NCI-H2196 treated with DMSO at 0.1 percent for 48 hours (cell line): Measurements from ENCODE around the gene INSYN2B.

Experiments used
- DNase-seq: peaks from one replicate; lab custom pipeline; 2025; ENCODE audit not compliant: unreplicated experiment; lab: John Stamatoyannopoulos, UW

The INSYN2B gene

GRCh38 chr5:169895926-169896325 is 84.4 kb downstream of the INSYN2B start:
- no peak for DNase-seq

GRCh38 chr5:169893571-169893970 is 86.7 kb downstream of the INSYN2B start:
- no peak for DNase-seq

GRCh38 chr5:169893010-169893409 is 87.3 kb downstream of the INSYN2B start:
- DNase-seq, result no peak

- no peak for DNase-seq
These were observed 90.7 kb downstream of the INSYN2B start for GRCh38 chr5:169889572-169889971.

DNA sequence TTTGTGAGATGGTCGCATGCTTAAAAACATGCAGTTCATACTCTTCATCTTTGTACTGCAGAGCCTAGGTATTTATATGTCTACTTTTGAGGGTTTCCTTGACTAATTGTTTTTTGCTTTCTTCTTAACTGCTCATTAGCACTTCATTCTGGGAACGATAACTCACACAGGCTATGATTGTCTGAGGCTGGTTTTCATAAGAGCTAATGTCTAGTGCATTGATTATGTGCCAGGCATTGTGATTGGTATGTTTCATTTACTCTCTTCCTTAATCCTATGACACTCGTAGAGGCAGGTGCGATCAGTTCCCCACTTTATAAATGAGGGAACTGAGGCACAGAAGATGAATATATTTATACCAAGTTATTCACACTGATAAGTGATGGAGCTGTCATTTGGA is 93.6 kb downstream of the INSYN2B start:
- no peak for DNase-seq

DNA sequence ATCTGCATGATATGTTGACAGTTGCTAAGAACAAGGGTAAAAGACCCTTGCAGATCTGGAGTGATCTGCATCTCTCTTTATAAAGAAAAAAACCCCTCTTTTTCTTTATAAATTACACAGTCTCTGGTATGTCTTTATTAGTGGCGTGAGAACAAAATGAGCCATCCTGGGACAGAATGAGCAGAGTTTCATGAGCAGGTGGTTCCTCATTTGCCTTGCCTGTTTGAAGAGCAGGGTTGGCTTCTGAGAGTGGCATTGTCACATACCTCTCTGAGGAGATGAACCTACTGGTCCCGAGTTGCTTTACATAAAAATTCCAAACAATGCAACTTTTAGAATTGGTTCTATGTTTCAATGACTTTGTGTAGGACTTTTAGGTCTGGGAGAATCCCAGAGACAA is 94.3 kb downstream of the INSYN2B start:
- no peak for DNase-seq

DNA sequence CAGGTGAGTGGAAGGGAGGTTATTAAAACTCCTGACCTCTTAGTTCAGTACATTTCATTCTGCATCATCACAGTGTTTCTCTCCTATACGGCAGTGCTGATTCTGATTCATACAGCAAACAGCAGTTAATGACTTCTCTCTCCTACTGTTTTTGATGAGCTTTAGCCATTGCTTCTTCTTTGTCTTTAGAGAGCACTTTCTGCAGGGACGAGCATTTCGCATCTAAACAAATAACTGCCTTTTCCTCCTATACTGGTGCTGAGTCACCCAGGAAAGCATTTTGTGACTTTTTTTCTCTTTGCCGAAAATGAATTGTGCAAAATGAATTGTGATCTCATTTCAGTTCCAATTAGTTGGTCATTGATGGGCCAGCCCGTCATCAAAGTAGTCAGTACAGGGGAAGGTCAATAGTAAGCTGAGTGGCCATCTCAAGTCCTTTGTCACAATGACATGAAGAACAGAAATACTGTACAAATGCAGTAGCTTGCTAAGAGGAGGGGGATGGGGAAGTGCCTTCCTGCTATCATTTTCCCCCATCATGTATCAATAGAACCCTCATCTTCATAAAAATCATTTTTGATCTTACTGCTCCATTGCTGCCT is 98.5 kb downstream of the INSYN2B start:
- no peak for DNase-seq

GRCh38 chr5:169880785-169881184 is 99.5 kb downstream of the INSYN2B start:
- DNase-seq, result no peak

DNA sequence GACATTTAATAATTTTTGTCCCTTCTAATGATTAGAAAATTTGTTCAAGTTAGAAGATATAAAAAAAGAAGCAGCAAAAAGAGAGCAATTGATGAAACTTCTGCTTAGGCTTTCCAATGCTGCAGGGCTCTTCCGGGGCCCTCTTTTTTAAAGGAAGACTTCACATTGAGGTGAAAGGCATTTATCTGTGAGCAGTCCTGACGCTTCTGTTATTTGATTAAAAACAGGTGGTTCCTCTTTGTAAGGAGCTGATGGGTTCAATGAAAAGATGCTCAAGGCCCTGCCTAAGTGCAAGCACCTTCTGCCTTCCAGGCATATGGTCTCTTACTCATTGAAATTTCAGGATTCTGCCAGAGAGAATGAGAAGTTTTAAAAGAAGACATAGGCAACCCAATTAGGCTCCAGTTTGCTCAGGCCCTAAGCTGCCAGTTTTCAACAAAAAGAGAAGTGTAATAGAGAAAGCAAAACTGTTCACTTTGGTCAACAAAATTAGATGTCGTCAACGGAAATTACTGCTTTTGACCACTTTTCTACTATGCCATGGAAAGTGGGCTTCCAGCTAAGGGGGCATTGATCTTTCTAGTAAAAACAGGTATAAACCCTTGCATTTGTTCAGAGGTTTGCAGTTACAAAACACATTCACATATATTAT is 100.2 kb downstream of the INSYN2B start:
- DNase-seq, result no peak

DNA sequence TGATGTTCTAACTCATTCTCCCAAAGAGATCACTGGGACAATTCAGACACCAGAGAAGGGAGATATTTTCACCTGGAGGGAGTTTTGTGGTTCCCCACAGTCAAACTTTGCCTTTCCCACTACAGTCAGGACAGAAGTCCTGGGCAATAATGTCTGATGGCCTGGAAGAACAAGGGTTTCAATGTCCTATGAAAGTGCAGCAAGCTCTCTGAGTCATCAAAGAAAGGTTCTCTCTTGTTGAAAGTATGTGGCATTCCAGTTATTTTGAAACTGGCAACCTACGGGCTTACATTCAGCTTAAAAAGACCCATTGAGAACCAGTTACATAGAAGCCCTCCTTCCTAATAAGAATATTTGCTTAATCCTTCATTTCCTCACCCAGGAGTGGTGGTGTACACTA is 103.9 kb downstream of the INSYN2B start:
- DNase-seq, result no peak

- DNase-seq, result no peak
These were observed 104.6 kb downstream of the INSYN2B start for GRCh38 chr5:169875731-169876130.

- DNase-seq, result no peak
These were observed 105.1 kb downstream of the INSYN2B start for GRCh38 chr5:169875091-169875728.

DNA sequence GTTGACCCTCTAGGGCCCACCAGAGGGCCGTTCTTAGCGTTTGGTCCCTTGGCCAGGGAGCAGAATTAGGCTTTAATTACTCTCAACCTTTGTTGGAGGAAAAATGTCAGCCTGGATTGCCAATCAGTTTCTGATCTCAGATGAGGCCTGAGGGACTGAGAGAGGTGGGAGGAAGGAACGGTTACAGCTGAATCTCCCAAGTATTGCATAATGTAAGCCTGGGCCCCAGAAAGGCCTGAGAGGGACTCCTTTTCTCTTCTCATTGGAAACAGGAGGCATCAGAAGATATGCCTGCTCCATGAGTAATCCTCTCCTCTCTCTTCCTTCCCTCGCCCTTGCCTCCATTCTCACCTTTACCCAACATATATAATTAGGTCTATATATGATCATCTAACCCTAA is 105.7 kb downstream of the INSYN2B start:
- DNase-seq, result no peak

- no peak for DNase-seq
These were observed 106.7 kb downstream of the INSYN2B start for GRCh38 chr5:169873642-169874041.

DNA sequence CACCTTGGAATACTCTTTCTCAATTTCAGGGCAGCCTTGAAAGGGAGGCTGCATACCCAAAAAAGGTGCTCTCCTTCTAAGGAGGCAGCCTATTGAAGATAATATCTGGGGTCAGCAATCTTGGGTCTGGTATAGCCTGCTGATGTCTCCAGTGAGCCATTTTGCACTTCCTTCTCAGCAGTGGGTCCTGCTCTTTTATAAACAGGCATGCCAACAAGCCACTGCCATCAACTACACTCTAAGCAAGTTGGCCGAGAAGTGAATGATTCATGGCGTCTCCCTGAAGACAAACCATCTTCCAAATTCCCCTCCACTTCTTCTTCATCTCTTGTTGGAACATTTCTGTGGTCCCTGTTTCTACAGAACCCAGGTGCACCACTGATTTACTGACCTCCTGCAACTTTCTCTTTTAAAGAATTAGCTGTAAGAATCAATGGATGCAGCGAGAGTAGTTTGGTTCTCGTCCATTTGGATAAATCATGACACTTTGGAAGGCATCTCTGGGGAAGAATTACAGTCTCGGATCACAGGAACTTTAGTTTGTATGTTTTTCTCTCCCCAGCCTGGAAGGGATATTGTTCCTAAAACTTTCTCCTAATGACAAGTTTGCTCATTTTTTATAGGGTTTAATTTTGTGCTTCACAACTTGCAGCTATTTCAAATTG is 108.3 kb downstream of the INSYN2B start:
- DNase-seq, result no peak

- DNase-seq, result no peak
These were observed 110.1 kb downstream of the INSYN2B start for GRCh38 chr5:169870211-169870610.

GRCh38 chr5:169869066-169869465 is 111.2 kb downstream of the INSYN2B start:
- no peak for DNase-seq

DNA sequence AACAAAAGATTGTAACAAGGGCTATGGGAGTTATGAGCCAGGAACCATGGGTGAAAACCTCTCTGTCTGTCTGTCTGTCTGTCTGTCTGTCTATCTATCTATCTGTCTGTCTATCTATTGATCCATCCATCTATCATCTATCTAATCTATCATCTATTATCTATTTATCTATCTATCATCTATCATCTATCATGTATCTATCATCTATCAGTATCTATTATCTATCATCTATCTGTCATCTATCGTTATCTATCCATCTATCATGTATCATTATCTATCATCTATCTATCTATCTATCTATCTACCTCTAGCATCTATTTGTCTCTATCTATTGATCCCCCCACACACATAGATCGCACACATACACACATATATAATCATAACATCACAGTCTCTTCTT is 112.9 kb downstream of the INSYN2B start:
- DNase-seq, result no peak

DNA sequence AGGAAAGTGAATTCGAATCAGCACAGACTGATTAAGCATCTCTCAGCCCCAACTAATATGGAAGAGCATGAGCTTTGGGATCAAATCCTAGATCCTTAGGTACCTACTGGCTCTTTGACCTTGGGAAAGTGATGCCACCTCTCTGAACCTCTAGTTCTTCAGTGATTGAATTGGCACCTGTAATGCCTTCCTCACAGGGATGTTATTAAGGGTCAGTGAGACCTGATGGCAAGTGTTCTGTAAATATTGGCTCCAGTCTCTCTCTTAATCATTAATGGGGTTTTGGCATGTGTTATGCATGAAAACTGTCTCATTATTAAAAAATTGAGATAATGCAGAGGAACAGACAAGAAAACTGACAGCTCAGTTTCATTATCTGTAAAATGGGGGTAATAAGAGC is 115.8 kb downstream of the INSYN2B start:
- no peak for DNase-seq

- no peak for DNase-seq
These were observed 117.9 kb downstream of the INSYN2B start for GRCh38 chr5:169862391-169862811.

- no peak for DNase-seq
These were observed 118.4 kb downstream of the INSYN2B start for GRCh38 chr5:169861934-169862333.

DNA sequence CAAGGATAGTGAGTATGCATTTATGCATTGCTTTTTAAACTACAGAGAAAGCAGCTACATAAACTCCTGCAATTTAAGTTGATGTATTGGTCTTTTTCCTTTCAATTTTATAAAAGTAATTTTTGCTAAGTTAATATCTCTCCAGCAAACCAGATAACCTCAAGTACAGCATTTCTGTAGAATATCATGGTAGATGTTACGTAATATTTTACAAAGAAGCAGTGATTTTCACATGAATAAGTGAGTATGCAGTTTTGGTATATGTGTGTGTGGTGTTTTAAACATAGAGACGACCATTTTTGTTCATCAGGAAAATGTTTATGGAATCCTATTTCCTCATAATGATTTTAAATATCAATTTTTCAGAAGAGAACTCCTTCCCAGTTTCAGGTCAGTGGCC is 118.9 kb downstream of the INSYN2B start:
- no peak for DNase-seq
